DMS53 treated with DMSO at 0.1 percent for 48 hours (cell line): ENCODE measurements around the gene FAM90A26.
A peak's percentile ranks its signal among the peaks of the same experiment; 100 is the strongest.
"Not testable (repeated sequence)": the region's sequence is repeated elsewhere in the genome, so short reads cannot be mapped to it uniquely, and the experiment has no call there.

Experiments
- DNase-seq: peaks from one replicate; lab custom pipeline; 2025; ENCODE audit not compliant: unreplicated experiment; lab: John Stamatoyannopoulos, UW

Gene FAM90A26

GRCh38 chr4:9169791-9170459 is at the start of gene FAM90A26:
FAM90A26 (plus strand) TSS chr4:9170409; CDS start chr4:9173173, 2,764 bp downstream.
- DNase-seq: not testable (repeated sequence)

- not testable (repeated sequence) for DNase-seq
Observed at GRCh38 chr4:9122711-9123110, 47.5 kb upstream of the FAM90A26 start.

- DNase-seq: peak; percentile 15
Observed at GRCh38 chr4:9123572-9124007, 46.6 kb upstream of the FAM90A26 start.

- DNase-seq: not testable (repeated sequence)
Observed at GRCh38 chr4:9125601-9126161, 44.5 kb upstream of the FAM90A26 start.

- not testable (repeated sequence) for DNase-seq
Observed at GRCh38 chr4:9131420-9131819, 38.8 kb upstream of the FAM90A26 start.

- not testable (repeated sequence) for DNase-seq
Observed at GRCh38 chr4:9132849-9133248, 37.4 kb upstream of the FAM90A26 start.

- DNase-seq: not testable (repeated sequence)
Observed at GRCh38 chr4:9134011-9134410, 36.2 kb upstream of the FAM90A26 start.

GRCh38 chr4:9134556-9134955 is 35.7 kb upstream of the FAM90A26 start:
- DNase-seq: not testable (repeated sequence)

GRCh38 chr4:9141050-9141449 is 29.2 kb upstream of the FAM90A26 start:
- DNase-seq: not testable (repeated sequence)

GRCh38 chr4:9142786-9143185 is 27.4 kb upstream of the FAM90A26 start:
- DNase-seq: not testable (repeated sequence)

- no peak for DNase-seq
Observed at GRCh38 chr4:9143421-9144080, 26.7 kb upstream of the FAM90A26 start.

- no peak for DNase-seq
Observed at GRCh38 chr4:9146967-9147366, 23.2 kb upstream of the FAM90A26 start.

- not testable (repeated sequence) for DNase-seq
Observed at GRCh38 chr4:9147368-9147767, 22.8 kb upstream of the FAM90A26 start.

- not testable (repeated sequence) for DNase-seq
Observed at GRCh38 chr4:9148611-9149409, 21.4 kb upstream of the FAM90A26 start.

GRCh38 chr4:9151809-9152179 is 18.4 kb upstream of the FAM90A26 start:
- DNase-seq: not testable (repeated sequence)

GRCh38 chr4:9152180-9153007 is 17.8 kb upstream of the FAM90A26 start:
- DNase-seq: not testable (repeated sequence)

- DNase-seq: not testable (repeated sequence)
Observed at GRCh38 chr4:9153008-9153570, 17.1 kb upstream of the FAM90A26 start.

GRCh38 chr4:9153571-9154157 is 16.5 kb upstream of the FAM90A26 start:
- DNase-seq: not testable (repeated sequence)

GRCh38 chr4:9155101-9155886 is 14.9 kb upstream of the FAM90A26 start:
- DNase-seq: not testable (repeated sequence)
